Natural killer cell treated with Interleukin-12 subunit alpha and Interleukin-12 subunit beta and Interleukin-15 and Interleukin-18, amount 100 ng/mL, for 72 hours (primary cell): Measurements from ENCODE around the gene GJB3. TPM values are rescaled to one million over a fixed set of nuclear protein-coding genes. Genes with fewer than 3 reads are reported as not detected.

Experiments
- ATAC-seq, 2 donors: fragments of 150-1000 bp; cut with Tn5 transposase in 1 of 2; sonication (Bioruptor Pico), chemical (Tn5 transposase) in 1 of 2; 2 replicates each; pipeline ENCODE4 v1.10.0; 2021
- DNase-seq: peaks from one replicate; pipeline ENCODE4 v3.0.0; 2022; ENCODE audit warnings: low spot score
- H3K27ac Mint-ChIP-seq, 2 donors: 1 replicate in 1 of 2; 2 replicates in 1 of 2; pipeline ENCODE4 v1.8.0; 2022; ENCODE audit warnings: mixed read lengths in 2 of 2, mild to moderate bottlenecking in 1 of 2, moderate library complexity in 1 of 2
- H3K27me3 Mint-ChIP-seq, 2 donors: 1 replicate in 1 of 2; 2 replicates in 1 of 2; pipeline ENCODE4 v1.8.0; 2022; ENCODE audit warnings: mixed read lengths in 2 of 2
- H3K36me3 Mint-ChIP-seq: one replicate; pipeline ENCODE4 v1.8.0; 2022; ENCODE audit warnings: mixed read lengths
- H3K4me1 Mint-ChIP-seq, 2 donors: 1 replicate in 1 of 2; 2 replicates in 1 of 2; pipeline ENCODE4 v1.8.0; 2022; ENCODE audit warnings: low read depth in 2 of 2, mixed read lengths in 2 of 2, mild to moderate bottlenecking in 1 of 2
- H3K4me3 Mint-ChIP-seq: one replicate; pipeline ENCODE4 v1.8.0; 2022; ENCODE audit warnings: mixed read lengths
- H3K9me3 Mint-ChIP-seq: 2 replicates; pipeline ENCODE4 v1.8.0; 2022; ENCODE audit warnings: mixed read lengths
- total RNA-seq, 2 donors: library from RNA; stranded (reverse); gene quantifications; one replicate each; pipeline ENCODE4 v1.2.3, GENCODE V29; 2022

The GJB3 gene
- total RNA-seq, 2 donors from 2014 or later: not detected

- no peaks in the 10 kb centered on the region for H3K27me3 Mint-ChIP-seq
- peaks cover 0 to 4% of the 10 kb centered on the region in 2 donors for H3K4me1 Mint-ChIP-seq
- H3K36me3 Mint-ChIP-seq: no peaks in the 10 kb centered on the region
- H3K4me3 Mint-ChIP-seq: no peak overlapping the region
- no peak for ATAC-seq
- no peak for DNase-seq
- no peak overlapping the region for H3K27ac Mint-ChIP-seq
- H3K9me3 Mint-ChIP-seq: no peaks in the 10 kb centered on the region
Observed at GRCh38 chr1:34831721-34832246, 50.8 kb downstream of the GJB3 start.

GRCh38 chr1:34833711-34834110, 52.7 kb downstream of the GJB3 start:
- H3K27me3 Mint-ChIP-seq: no peaks in the 10 kb centered on the region
- no peak for DNase-seq
- no peak overlapping the region for H3K27ac Mint-ChIP-seq
- no peak overlapping the region for H3K4me3 Mint-ChIP-seq
- H3K4me1 Mint-ChIP-seq: peaks cover 0 to 4% of the 10 kb centered on the region in 2 donors
- ATAC-seq: no peak
- H3K36me3 Mint-ChIP-seq: no peaks in the 10 kb centered on the region
- no peaks in the 10 kb centered on the region for H3K9me3 Mint-ChIP-seq

Other genes with a start within 250 kb of the GJB3 start
- gene GJB5, start 26.2 kb upstream of the GJB3 start, total RNA-seq: not detected
- gene GJB4, start 21.5 kb upstream of the GJB3 start, total RNA-seq: not detected
- 1 to 10 TPM in 1 of 2 donors, under 1 TPM in 1; 0.86 to 5.9 TPM for gene GJA4, start 11.8 kb downstream of the GJB3 start, total RNA-seq
- gene SMIM12, start 78.5 kb downstream of the GJB3 start, total RNA-seq: 10 to 100 TPM; 64.4 to 72.7 TPM
- gene DLGAP3, start 148.4 kb downstream of the GJB3 start, total RNA-seq: under 1 TPM; 0.71 to 0.73 TPM
- gene TMEM35B, start 204.1 kb downstream of the GJB3 start, total RNA-seq: 10 to 100 TPM; 14.3 to 20.3 TPM